GM21360 (cell line): ENCODE measurements around the gene BRPF3.

Experiments
- ATAC-seq: cut with Tn5 transposase; IDR thresholded peaks from one replicate; pipeline ENCODE4 v1.9.1; 2021; ENCODE audit warnings: mild to moderate bottlenecking, moderate library complexity; ENCODE audit not compliant: unreplicated experiment

The BRPF3 gene

DNA sequence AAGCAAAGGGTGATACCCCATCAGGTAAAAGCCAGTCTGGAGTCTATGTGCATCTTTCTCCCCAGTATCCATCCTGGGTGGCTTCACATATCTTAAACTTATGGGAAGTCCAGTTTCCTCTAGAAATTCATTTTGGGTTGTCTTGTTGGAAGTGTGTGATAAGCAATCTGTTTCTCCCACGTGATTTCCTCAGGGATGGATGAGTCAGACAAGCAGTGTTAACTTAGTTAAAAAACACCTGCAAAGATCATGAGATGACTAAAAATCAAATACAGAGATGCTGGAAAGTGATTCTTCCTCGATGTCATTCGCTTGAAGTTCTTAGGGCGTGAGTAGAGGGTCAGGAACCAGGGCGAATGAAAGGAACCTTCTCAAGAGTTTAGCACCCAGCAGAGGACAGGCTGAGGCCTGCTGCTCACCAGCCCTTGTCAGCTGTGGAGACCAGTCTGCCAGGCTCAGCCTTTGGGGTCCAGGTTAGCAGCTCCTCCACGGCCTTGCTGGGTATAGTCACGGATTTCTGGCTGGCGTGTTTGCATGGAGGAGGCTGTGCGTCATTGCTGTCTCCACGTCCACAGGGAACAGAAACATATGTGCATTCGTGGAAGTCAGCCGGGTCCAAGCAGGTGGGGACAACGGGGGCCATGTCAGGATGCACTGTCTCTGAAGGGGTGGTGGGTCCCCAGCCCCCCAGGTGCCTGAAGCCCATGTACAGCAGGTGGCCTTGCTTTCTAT lies 70.5 kb downstream of the BRPF3 start:
- ATAC-seq: no peak

DNA sequence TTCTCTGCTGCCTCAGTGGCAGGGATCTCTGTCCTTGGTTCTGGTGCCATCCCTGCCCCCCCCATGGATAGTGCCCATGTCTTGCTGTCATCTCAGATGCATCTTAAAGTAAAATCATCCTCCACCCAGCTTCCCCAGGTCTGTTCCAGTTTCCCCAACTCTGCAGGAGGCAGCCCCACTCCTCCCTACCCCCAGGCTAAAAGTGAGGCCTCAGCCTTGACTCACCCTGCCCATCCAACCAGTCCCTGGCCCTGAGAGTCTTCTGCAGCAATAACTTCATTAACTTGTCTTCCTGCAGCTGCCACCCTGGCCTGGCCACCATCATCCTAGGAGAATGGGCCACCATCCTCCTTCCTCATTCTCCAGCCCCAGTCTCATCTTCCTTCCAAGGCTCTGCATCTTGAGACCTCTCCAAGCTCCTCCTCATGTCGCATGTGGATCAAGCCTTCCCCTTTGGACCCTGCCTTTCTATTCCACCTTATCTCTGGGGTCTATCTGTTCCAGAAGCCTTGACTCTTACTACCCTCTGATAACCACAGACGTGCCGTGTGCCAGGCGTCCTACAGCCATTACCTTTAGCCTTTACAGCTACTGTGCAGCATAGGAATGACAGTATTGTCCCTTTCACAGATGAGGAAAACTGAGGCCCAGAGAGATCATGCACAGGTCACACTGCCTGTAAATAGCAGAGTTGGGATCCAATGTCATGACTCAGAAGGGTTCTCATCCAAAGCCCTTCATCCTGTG lies 71.4 kb downstream of the BRPF3 start:
- ATAC-seq: no peak

DNA sequence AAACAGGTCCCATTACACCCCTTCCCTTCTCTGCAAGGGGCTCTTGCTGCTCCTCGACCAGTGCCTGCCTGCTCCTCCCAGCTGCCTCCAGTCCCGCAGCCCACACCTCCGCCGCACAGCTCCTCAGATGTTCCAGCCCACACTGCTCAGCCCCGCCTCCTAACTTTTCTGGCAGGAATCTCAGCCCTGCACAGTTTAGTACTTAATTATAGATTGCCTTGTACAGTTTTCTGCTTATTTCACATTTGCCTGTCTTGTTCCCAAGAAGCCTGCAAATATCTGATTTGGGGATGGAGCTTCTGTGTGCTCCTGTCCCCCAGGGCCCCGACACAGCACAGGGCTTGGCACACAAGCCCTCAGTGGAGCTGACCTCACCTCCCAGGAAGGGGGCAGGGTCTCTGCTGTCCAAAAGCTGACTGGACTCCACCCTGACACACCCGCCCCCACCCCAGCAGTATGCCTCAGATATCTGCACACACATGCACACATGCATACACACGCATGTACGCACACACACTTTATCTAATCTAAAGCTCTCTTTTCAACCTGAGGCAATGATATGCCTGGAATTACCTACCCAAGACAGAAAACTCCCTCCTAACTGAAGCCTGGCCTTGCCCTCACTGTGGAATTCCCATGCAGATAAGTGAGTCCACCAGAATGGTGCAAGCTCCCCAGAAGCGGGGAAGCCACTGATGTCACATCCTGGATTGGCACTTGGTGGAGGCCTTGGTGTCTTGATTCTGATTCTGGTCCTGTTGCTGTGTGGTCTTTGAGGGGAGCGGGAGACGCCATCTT lies 72.1 kb downstream of the BRPF3 start:
- no peak for ATAC-seq

DNA sequence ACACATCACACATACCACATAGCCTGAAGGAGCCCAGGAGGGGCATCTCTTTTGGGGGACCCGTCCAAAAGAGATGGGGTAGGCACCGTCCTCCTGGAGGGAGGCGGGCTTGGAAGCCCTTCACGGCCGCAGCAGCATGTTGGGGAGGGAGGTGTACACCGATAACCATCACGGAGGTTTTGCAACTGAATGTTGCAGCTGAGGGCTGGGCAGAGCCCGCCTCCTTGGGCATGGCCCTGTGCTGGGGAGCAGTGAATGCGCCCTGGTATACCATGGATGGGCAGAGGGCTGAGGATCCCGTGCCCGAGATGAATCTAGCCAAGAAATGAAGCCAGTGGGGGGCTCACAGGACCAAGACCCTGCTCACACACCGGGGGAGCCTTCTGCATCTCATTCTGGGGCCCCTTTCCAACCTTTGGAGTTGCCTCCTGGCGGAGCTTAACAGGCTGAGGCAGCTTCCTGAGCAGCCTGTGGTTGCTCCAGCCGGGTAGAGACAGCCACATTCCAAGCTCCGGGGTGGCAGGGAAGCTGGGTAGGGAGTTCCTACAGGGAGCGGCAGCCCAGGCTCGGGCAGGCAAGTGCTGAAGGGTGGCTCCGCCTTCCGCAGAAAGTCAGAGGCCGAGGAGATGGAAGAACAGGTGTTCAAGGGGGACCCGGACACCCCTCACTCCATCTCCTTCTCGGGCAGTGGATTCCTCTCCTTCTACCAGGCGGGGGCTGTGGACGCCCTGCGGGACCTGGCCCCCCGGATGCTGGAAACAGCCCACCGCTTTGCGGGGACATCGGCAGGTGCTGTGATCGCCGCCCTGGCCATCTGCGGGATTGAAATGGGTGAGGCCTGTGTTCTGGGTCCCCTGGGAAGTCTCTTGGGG lies 73.5 kb downstream of the BRPF3 start, which contains the start of gene PNPLA1:
Gene PNPLA1, plus strand, starts transcription at position 227 of the 872 bp plus-strand sequence. Its CDS starts 400 bp downstream, at position 627.
- no peak for ATAC-seq

DNA sequence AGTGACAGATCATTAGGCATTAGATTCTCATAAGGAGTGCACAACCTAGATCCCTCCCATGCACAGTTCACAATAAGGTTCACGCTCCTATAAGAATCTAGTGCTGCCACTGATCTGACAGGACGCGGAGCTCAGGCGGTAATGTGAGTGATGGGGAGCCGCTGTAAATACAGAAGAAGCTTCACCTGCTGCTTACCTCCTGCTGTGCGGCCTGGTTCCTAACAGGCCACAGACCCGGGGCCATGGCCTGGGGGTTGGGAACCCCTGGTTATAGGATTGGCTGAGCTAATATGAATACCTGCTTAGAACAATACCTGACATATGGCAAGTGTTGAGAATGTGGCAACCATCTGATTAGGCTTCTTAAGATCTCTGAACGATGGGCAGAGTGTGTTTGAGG lies 75.7 kb downstream of the BRPF3 start:
- ATAC-seq: no peak

DNA sequence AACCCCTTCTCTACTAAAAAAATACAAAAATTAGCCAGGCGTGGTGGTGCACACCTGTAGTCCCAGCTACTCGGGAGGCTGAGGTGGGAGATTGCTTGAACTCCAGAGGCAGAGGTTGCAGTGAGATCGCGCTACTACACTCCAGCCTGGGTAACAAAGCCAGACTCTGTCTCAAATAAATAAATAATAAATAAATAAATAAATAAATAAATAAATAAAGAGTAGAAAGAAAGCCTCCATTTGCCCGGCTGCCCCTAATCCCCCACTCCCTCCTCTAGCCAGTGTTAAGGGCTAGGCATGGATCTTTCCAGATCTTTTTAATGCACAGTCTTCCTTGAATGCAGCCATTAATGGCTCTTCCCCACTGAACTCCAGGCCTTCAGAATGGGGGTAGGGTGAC lies 76.5 kb downstream of the BRPF3 start:
- ATAC-seq: no peak

DNA sequence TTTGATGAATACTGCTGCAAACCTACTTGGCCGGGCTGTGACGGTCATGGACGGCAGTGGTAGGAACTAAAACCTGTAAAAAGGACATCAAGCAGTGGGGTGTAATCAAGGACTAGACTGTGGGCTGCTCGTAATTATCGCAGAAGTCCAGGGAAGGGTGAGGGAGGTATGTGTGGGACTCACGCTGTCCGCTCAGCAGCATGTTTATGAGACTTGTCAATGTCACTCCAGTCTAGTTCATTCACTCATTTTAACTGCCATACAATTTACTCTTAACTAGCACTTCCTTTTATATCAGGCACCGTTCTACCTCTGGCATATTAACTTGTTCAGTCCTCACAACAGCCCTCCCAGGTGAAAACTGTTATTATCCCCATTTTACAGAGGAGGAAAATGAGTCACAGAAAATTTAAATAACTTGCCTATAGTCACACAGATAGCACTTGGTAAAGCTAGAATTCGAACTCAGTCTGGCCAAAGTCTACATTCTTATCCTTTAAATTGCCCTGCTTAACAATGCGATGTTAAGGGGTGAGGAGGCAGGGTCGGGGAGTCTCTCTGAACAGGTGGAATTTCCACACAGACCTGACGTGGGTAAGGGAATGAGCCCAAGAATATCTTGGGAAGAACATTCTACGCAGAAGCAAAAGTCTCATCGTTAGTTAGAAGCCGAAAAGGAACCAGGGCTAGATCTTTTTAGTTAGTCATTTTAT lies 77.4 kb downstream of the BRPF3 start:
- ATAC-seq: no peak

DNA sequence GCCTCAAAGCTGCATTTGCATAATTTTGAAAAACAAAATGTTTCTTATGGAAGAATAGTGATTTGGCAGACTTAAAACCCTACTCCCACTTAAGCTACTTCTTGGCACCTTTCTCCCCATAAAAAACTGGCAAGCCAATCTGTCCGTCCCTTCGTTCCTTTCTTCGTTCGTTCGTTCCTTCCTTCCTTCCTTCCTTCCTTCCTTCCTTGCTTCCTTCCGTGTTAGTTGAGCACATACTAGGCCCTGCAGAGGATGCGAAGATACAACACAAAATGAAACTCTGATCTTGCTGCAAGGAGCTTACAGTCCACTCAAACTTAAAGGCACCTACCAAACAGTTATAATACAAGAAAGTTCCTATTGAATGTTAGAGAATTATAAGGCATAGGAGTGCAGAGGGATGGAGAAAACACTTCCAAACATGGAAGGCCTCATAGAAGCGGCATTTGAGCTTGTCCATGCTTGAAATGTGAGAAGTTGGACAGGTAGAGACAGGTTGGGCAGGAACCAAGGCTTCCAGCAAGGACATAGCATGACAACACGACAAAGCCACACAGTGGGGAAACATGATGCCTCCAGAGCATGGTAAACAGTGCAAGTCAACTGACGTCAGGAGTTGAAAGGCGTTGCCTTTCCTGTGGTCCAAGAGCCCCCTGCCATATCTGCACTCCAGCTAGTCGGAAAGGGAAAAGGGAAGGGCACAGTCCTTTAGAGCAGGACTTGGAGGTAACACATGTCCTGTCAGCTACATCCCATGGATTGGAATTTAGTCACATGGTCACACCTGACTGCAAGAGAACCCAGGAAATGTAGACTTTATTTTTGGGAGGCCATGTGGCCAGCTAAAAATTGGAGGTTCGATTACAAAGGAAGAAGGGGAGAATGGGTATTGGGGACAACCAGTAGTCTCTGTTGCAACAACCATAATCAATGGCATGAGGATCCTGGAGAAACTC lies 80.3 kb downstream of the BRPF3 start:
- no peak for ATAC-seq

DNA sequence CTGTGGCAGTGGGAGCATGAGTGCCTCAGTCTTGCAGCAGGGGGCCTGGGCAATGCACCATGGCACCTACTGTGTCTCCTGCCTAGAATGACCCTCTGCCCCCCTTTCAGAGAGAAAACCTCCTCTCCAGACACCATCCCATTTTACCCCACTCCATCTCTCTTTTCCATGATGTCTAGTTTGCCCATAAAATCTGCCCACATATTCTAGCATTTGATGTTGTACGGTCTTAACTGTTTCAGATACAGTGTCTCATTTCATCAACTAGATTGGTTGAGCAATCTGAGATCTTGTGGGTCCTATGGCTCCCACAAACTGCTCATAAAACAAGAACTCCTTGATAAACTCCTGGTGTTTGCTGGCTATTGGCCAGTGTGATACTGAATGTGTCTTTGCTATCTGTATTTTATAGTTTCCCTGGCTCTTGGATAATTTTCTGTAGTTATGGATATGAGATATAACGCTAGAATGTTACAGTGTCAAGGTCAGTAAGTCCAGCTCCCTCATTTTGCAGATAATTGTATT lies 81.5 kb downstream of the BRPF3 start:
- no peak for ATAC-seq

DNA sequence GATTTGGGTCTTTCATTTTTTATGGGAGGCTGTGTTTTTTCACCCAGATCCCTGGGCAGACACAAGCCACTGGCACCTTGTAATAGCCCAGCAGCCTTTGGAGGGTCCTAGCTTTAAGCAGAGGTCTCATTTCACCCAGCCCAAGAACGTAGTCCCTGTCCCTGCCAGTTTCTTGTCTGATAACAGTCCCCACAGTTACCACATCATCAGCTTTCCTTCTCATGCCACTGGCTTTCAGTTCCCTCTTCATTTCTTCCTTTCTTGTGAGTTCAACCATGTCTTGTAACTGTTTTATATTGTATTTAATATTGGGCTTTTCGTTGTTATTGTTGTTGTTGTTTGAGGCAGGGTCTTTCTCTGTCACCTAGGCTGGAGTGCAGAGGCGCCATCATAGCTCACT lies 83.9 kb downstream of the BRPF3 start:
- no peak for ATAC-seq

DNA sequence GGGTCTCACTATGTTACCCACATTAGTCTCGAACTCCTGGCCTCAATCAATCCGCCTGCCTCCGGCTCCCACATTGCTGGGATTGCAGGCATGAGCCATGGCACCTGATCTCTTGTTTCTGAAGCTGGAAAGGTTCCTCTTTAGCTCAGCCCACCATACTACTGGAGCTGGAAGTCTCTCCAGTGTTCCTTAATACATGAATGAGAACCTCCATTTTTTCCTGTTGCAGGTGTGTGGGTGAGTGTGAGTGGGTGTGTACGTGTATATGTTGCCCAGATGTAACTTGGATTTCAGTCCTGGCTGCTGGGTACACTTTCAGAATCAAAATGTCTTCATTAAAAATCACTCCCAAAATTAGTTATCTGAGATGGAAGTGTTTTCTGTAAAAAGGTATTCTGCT lies 84.4 kb downstream of the BRPF3 start:
- ATAC-seq: no peak
